HTR-8/SVneo (cell line): Measurements from ENCODE around the gene BANP.

Source experiments
- DNase-seq: peaks from one replicate; pipeline ENCODE4 v3.0.0; 2011; ENCODE audit warnings: low spot score, mixed read lengths; ENCODE audit not compliant: insufficient read length
- FAIRE-seq: peaks from 2 replicates; lab custom pipeline; 2011; peaks lifted over from hg19 to GRCh38; lab: Jason Lieb, UNC

The BANP gene

GRCh38 chr16:87948119-87948545, 3.1 kb upstream of the BANP start:
- no peak for DNase-seq
- no peak for FAIRE-seq

GRCh38 chr16:87948735-87949070, 2.5 kb upstream of the BANP start:
- FAIRE-seq = no peak
- no peak for DNase-seq

GRCh38 chr16:87949071-87949744, 2.0 kb upstream of the BANP start:
- no peak for FAIRE-seq

GRCh38 chr16:87951552-87952538, 611 bp downstream of the BANP start:
- DNase-seq = no peak
- FAIRE-seq = no peak

More at GRCh38 chr16:87949071-87949744, 2.0 kb upstream of the BANP start:
- DNase-seq = no peak

- no peak for FAIRE-seq
- DNase-seq = no peak
Observed at GRCh38 chr16:87952751-87953150, 1.5 kb downstream of the BANP start.

GRCh38 chr16:87953308-87954215, 2.3 kb downstream of the BANP start:
- FAIRE-seq (no peak), DNase-seq (no peak)

- DNase-seq = no peak
- no peak for FAIRE-seq
Observed at GRCh38 chr16:87954361-87954760, 3.1 kb downstream of the BANP start.

GRCh38 chr16:87954826-87955225, 3.6 kb downstream of the BANP start:
- no peak for DNase-seq
- FAIRE-seq = no peak

- no peak for FAIRE-seq
- DNase-seq = no peak
Observed at GRCh38 chr16:87955302-87956097, 4.3 kb downstream of the BANP start.

- DNase-seq (no peak), FAIRE-seq (no peak)
Observed at GRCh38 chr16:87956098-87956364, 4.8 kb downstream of the BANP start.

GRCh38 chr16:87956365-87957231, 5.4 kb downstream of the BANP start:
- no peak for DNase-seq
- no peak for FAIRE-seq

- no peak for DNase-seq
- no peak for FAIRE-seq
Observed at GRCh38 chr16:87957296-87958094, 6.3 kb downstream of the BANP start.

GRCh38 chr16:87958632-87959031, 7.4 kb downstream of the BANP start:
- FAIRE-seq = no peak
- no peak for DNase-seq

GRCh38 chr16:87959391-87959990, 8.3 kb downstream of the BANP start:
- no peak for DNase-seq
- no peak for FAIRE-seq

- FAIRE-seq (no peak), DNase-seq (no peak)
Observed at GRCh38 chr16:87960296-87960695, 9.1 kb downstream of the BANP start.

- DNase-seq = no peak
- FAIRE-seq = no peak
Observed at GRCh38 chr16:87960852-87961251, 9.6 kb downstream of the BANP start.

GRCh38 chr16:87961623-87962022, 10.4 kb downstream of the BANP start:
- no peak for DNase-seq
- no peak for FAIRE-seq

- FAIRE-seq (peak; percentile 44), DNase-seq (peak; percentile 73)
Observed at GRCh38 chr16:87963400-87963799, 12.2 kb downstream of the BANP start.
